ENCODE results near the gene EXOC6B. TPM values are rescaled to one million over a fixed set of nuclear protein-coding genes. Genes with fewer than 3 reads are reported as not detected.

EXOC6B gene
- total and polyA plus RNA-seq, 2 of the 8 experiments (the other 6 are each of a cell fraction or from before 2014, with no cell fraction given), result 13.5 to 33.0 TPM

DNA sequence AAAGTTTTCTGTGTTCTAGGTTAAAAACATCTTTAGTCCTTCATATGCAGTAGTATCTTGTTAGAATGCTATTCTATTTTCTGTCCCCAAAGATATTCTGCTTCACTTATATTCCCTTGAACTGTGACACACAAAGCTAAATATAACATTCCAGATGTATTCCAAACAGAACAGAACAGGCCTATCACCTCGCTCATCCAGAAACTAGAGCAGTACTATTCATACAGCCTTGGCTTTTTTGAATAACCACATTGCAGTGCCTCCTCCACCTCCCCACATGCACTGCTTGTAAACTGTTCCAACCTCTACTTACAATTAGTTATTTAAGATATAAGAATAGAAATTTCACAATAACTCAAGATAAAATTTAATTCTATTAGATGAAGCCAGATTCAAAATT lies 196.8 kb downstream of the EXOC6B start (continued):
- TF ChIP-seq RNF2 (IDR thresholded peaks at IDR 0.05; ENCODE audit: borderline replicate concordance, low read depth, low read length, missing control alignments, poor library complexity, severe bottlenecking) (no peak), NANOG (IDR thresholded peaks at IDR 0.05; ENCODE audit: insufficient read depth, low read depth, low read length, poor library complexity, severe bottlenecking) (no peak), SP2 (IDR thresholded peaks at IDR 0.05; ENCODE audit: low read length) (no peak)
- TF ChIP-seq, protein P1, sequence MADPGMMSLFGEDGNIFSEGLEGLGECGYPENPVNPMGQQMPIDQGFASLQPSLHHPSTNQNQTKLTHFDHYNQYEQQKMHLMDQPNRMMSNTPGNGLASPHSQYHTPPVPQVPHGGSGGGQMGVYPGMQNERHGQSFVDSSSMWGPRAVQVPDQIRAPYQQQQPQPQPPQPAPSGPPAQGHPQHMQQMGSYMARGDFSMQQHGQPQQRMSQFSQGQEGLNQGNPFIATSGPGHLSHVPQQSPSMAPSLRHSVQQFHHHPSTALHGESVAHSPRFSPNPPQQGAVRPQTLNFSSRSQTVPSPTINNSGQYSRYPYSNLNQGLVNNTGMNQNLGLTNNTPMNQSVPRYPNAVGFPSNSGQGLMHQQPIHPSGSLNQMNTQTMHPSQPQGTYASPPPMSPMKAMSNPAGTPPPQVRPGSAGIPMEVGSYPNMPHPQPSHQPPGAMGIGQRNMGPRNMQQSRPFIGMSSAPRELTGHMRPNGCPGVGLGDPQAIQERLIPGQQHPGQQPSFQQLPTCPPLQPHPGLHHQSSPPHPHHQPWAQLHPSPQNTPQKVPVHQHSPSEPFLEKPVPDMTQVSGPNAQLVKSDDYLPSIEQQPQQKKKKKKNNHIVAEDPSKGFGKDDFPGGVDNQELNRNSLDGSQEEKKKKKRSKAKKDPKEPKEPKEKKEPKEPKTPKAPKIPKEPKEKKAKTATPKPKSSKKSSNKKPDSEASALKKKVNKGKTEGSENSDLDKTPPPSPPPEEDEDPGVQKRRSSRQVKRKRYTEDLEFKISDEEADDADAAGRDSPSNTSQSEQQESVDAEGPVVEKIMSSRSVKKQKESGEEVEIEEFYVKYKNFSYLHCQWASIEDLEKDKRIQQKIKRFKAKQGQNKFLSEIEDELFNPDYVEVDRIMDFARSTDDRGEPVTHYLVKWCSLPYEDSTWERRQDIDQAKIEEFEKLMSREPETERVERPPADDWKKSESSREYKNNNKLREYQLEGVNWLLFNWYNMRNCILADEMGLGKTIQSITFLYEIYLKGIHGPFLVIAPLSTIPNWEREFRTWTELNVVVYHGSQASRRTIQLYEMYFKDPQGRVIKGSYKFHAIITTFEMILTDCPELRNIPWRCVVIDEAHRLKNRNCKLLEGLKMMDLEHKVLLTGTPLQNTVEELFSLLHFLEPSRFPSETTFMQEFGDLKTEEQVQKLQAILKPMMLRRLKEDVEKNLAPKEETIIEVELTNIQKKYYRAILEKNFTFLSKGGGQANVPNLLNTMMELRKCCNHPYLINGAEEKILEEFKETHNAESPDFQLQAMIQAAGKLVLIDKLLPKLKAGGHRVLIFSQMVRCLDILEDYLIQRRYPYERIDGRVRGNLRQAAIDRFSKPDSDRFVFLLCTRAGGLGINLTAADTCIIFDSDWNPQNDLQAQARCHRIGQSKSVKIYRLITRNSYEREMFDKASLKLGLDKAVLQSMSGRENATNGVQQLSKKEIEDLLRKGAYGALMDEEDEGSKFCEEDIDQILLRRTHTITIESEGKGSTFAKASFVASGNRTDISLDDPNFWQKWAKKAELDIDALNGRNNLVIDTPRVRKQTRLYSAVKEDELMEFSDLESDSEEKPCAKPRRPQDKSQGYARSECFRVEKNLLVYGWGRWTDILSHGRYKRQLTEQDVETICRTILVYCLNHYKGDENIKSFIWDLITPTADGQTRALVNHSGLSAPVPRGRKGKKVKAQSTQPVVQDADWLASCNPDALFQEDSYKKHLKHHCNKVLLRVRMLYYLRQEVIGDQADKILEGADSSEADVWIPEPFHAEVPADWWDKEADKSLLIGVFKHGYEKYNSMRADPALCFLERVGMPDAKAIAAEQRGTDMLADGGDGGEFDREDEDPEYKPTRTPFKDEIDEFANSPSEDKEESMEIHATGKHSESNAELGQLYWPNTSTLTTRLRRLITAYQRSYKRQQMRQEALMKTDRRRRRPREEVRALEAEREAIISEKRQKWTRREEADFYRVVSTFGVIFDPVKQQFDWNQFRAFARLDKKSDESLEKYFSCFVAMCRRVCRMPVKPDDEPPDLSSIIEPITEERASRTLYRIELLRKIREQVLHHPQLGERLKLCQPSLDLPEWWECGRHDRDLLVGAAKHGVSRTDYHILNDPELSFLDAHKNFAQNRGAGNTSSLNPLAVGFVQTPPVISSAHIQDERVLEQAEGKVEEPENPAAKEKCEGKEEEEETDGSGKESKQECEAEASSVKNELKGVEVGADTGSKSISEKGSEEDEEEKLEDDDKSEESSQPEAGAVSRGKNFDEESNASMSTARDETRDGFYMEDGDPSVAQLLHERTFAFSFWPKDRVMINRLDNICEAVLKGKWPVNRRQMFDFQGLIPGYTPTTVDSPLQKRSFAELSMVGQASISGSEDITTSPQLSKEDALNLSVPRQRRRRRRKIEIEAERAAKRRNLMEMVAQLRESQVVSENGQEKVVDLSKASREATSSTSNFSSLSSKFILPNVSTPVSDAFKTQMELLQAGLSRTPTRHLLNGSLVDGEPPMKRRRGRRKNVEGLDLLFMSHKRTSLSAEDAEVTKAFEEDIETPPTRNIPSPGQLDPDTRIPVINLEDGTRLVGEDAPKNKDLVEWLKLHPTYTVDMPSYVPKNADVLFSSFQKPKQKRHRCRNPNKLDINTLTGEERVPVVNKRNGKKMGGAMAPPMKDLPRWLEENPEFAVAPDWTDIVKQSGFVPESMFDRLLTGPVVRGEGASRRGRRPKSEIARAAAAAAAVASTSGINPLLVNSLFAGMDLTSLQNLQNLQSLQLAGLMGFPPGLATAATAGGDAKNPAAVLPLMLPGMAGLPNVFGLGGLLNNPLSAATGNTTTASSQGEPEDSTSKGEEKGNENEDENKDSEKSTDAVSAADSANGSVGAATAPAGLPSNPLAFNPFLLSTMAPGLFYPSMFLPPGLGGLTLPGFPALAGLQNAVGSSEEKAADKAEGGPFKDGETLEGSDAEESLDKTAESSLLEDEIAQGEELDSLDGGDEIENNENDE (IDR thresholded peaks at IDR 0.05; ENCODE audit: insufficient replicate concordance, low read length), result no peak
- TF ChIP-seq, protein P2, sequence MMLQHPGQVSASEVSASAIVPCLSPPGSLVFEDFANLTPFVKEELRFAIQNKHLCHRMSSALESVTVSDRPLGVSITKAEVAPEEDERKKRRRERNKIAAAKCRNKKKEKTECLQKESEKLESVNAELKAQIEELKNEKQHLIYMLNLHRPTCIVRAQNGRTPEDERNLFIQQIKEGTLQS (IDR thresholded peaks at IDR 0.05; ENCODE audit: insufficient read depth, low read depth, low read length), result no peak
